Measurements from ENCODE around the gene RAB10.

GRCh38 chr2:26052740-26053139 lies 18.9 kb downstream of the RAB10 start:
- TF ChIP-seq CTCF (IDR thresholded peaks at IDR 0.05) (no peak), POLR2AphosphoS5 (IDR thresholded peaks at IDR 0.05) (no peak)
